ENCODE data around the gene MYBBP1A. TPM values are rescaled to one million over a fixed set of nuclear protein-coding genes. Genes with fewer than 3 reads are reported as not detected.

The MYBBP1A gene
- total and polyA plus RNA-seq, 2 of the 4 experiments (the other 2 are of a cell fraction): 22.6 to 45.9 TPM

- no peak overlapping the region for H2AK5ac ChIP-seq (ENCODE audit: low read depth, low read length)
- H4K8ac ChIP-seq (ENCODE audit: low read depth in 2 of 2, low read length in 2 of 2): no peak overlapping the region
- no peak overlapping the region for H3K4ac ChIP-seq (ENCODE audit: low read depth, low read length)
- no peaks in the 10 kb centered on the region for H3K79me1 ChIP-seq (ENCODE audit: low read depth in 1 of 2, low read length in 2 of 2)
- peaks cover 22% of the 10 kb centered on the region; the same call in 1 of the 2 replicates for H3K27me3 ChIP-seq (ENCODE audit: control insufficient read depth, insufficient read depth, low read length)
- no peak overlapping the region for H3K14ac ChIP-seq (replicated peaks; ENCODE audit: low read depth, low read length)
- no peak overlapping the region for H4K5ac ChIP-seq (ENCODE audit: low read depth, low read length)
- no TSS peak for BruUV-seq (replicated peaks)
- no peak for ATAC-seq (ENCODE audit: low read depth)
- no peaks in the 10 kb centered on the region for H3K36me3 ChIP-seq (ENCODE audit: control insufficient read depth, insufficient read depth, low read length)
- intact Hi-C loops (cut with micrococcal nuclease) (no loop called here), in situ Hi-C loops (cut with MboI; ENCODE audit: low sequenced_read_pairs) (no loop called here), dilution Hi-C loops (cut with HindIII; ENCODE audit: low sequenced_read_pairs, unreplicated experiment) (no loop called here)
- peaks cover 2% of the 10 kb centered on the region; the same call in 1 of the 2 replicates for H3K9me3 ChIP-seq (ENCODE audit: control insufficient read depth, insufficient read depth, low read length)
- H2AK9ac ChIP-seq (replicated peaks; ENCODE audit: low read depth, low read length, poor library complexity): no peak overlapping the region
- 100% methylated on average over 2 of the region's 7 CpGs; no CpG with 5 or more reads in 1 of the 2 experiments for WGBS, 2 experiments (ENCODE audit: extremely low coverage in 2 of 2, insufficient read length in 1 of 2)
- peaks cover 6% of the 10 kb centered on the region for H3K4me1 ChIP-seq (ENCODE audit: control insufficient read depth, insufficient read depth, low read length)
- no peak overlapping the region for H2BK20ac ChIP-seq (ENCODE audit: low read depth, low read length)
- H3K4me2 ChIP-seq (ENCODE audit: low read depth, low read length): no peak overlapping the region
- no peak overlapping the region for H4K91ac ChIP-seq (ENCODE audit: insufficient read depth, low read depth, low read length)
- TF ChIP-seq POLR2A (IDR thresholded peaks at IDR 0.05; ENCODE audit: low read depth, low read length) (no peak), BHLHE40 (IDR thresholded peaks at IDR 0.05; ENCODE audit: low read depth, low read length) (no peak), USF2 (IDR thresholded peaks at IDR 0.05; ENCODE audit: low read depth, low read length) (no peak), ELK1 (IDR thresholded peaks at IDR 0.05; ENCODE audit: borderline replicate concordance, low read depth, low read length) (no peak), RCOR1 (IDR thresholded peaks at IDR 0.05; ENCODE audit: insufficient replicate concordance, low read length) (no peak), RAD21 (IDR thresholded peaks at IDR 0.05; ENCODE audit: low read length) (no peak), MAZ (IDR thresholded peaks at IDR 0.05; ENCODE audit: borderline replicate concordance, low read depth, low read length) (no peak), FOS (IDR thresholded peaks at IDR 0.05; ENCODE audit: low read depth, low read length) (no peak), SMC3 (IDR thresholded peaks at IDR 0.05; ENCODE audit: low read depth, low read length) (no peak), MXI1 (IDR thresholded peaks at IDR 0.05; ENCODE audit: borderline replicate concordance, low read depth, low read length) (no peak), RFX5 (IDR thresholded peaks at IDR 0.05; ENCODE audit: low read depth, low read length) (no peak), MAFK (IDR thresholded peaks at IDR 0.05; ENCODE audit: low read depth, low read length) (no peak), NFE2L2 (IDR thresholded peaks at IDR 0.05; ENCODE audit: low read depth, low read length) (no peak), CHD1 (IDR thresholded peaks at IDR 0.05; ENCODE audit: low read depth, low read length) (no peak), CEBPB (IDR thresholded peaks at IDR 0.05; ENCODE audit: low read depth, low read length) (no peak), CTCF (conservative IDR thresholded peaks at IDR 0.05; ENCODE audit: low read depth, low read length) (no peak)
- no peak overlapping the region for H3K4me3 ChIP-seq (ENCODE audit: insufficient read depth, low read depth, low read length)
- H2BK120ac ChIP-seq (ENCODE audit: low read depth, low read length): no peak overlapping the region
- DNase-seq: no peak
- H3K56ac ChIP-seq (ENCODE audit: extremely low read depth, insufficient read depth, low read length): no peak overlapping the region
- H2AFZ ChIP-seq (replicated peaks; ENCODE audit: low read length, poor library complexity): peak overlapping the region; percentile 41
- 0 out of 2 replicates have a peak, but pooled peaks cover 3% of the 10 kb centered on the region for H3K9me1 ChIP-seq (ENCODE audit: insufficient read depth, low read length)
- no peak overlapping the region for H3K27ac ChIP-seq (ENCODE audit: insufficient read depth, low read length)
- H3K9ac ChIP-seq (ENCODE audit: low read depth, low read length): no peak overlapping the region
- no peak overlapping the region for H2BK15ac ChIP-seq (ENCODE audit: low read depth, low read length)
- no peak overlapping the region for H2BK5ac ChIP-seq (ENCODE audit: low read depth, low read length, poor library complexity, severe bottlenecking)
- no peak overlapping the region for H3K18ac ChIP-seq (ENCODE audit: low read depth, low read length)
- H4K20me1 ChIP-seq (ENCODE audit: insufficient read depth, low read length): no peaks in the 10 kb centered on the region
- no peak overlapping the region for H3K23ac ChIP-seq (ENCODE audit: low read depth, low read length)
- POLR2A ChIA-PET (ENCODE audit: unreplicated experiment): no interaction called here
- CTCF ChIA-PET: no interaction called here
Observed at GRCh38 chr17:4514206-4514605, 41.0 kb downstream of the MYBBP1A start.
